HG02840 (cell line): ENCODE data around the gene LVRN.

ENCODE experiments used
- ATAC-seq: cut with Tn5 transposase; IDR thresholded peaks from one replicate; pipeline ENCODE4 v1.9.1; 2021; ENCODE audit warnings: mild to moderate bottlenecking, moderate library complexity, moderate number of reproducible peaks; ENCODE audit not compliant: unreplicated experiment, low FRiP score

The LVRN gene

GRCh38 chr5:116013207-116013785 lies 51.0 kb downstream of the LVRN start:
- ATAC-seq, result no peak

GRCh38 chr5:116013936-116014335 lies 51.7 kb downstream of the LVRN start:
- no peak for ATAC-seq

GRCh38 chr5:116023619-116024018 lies 61.3 kb downstream of the LVRN start:
- ATAC-seq, result no peak

GRCh38 chr5:116025866-116026265 lies 63.6 kb downstream of the LVRN start:
- ATAC-seq, result no peak

- ATAC-seq, result peak; percentile 41
These were observed 69.8 kb downstream of the LVRN start, which contains the start of gene ARL14EPL for GRCh38 chr5:116032094-116032517. Gene ARL14EPL, plus strand, starts transcription at chr5:116032472. Its CDS starts 18,994 bp downstream, at chr5:116051466.

- ATAC-seq, result no peak
These were observed 70.7 kb downstream of the LVRN start for GRCh38 chr5:116032991-116033390.

GRCh38 chr5:116035123-116035522 lies 72.8 kb downstream of the LVRN start:
- ATAC-seq, result no peak

- no peak for ATAC-seq
These were observed 75.1 kb downstream of the LVRN start for GRCh38 chr5:116037236-116037822.

GRCh38 chr5:116038817-116039216 lies 76.5 kb downstream of the LVRN start:
- no peak for ATAC-seq

- ATAC-seq, result no peak
These were observed 80.1 kb downstream of the LVRN start for GRCh38 chr5:116042375-116042774.

- no peak for ATAC-seq
These were observed 81.8 kb downstream of the LVRN start for GRCh38 chr5:116044073-116044472.

- ATAC-seq, result no peak
These were observed 83.5 kb downstream of the LVRN start for GRCh38 chr5:116045821-116046220.

- no peak for ATAC-seq
These were observed 84.0 kb downstream of the LVRN start for GRCh38 chr5:116046261-116046660.

- no peak for ATAC-seq
These were observed 84.5 kb downstream of the LVRN start for GRCh38 chr5:116046823-116047222.

GRCh38 chr5:116058346-116058936 lies 96.2 kb downstream of the LVRN start:
- no peak for ATAC-seq

GRCh38 chr5:116062352-116062751 lies 100.1 kb downstream of the LVRN start:
- no peak for ATAC-seq

GRCh38 chr5:116063950-116064349 lies 101.7 kb downstream of the LVRN start:
- no peak for ATAC-seq

- ATAC-seq, result no peak
These were observed 105.9 kb downstream of the LVRN start for GRCh38 chr5:116068028-116068632.

GRCh38 chr5:116071211-116071610 lies 108.9 kb downstream of the LVRN start:
- ATAC-seq, result no peak

- ATAC-seq, result no peak
These were observed 113.0 kb downstream of the LVRN start for GRCh38 chr5:116075191-116075831.

GRCh38 chr5:116076496-116076895 lies 114.2 kb downstream of the LVRN start:
- ATAC-seq, result peak; percentile 95
